HG03039 (cell line): Measurements from ENCODE around the gene PHIP.
"Not testable (repeated sequence)": the region's sequence is repeated elsewhere in the genome, so short reads cannot be mapped to it uniquely, and the experiment has no call there.

ENCODE experiments used
- ATAC-seq: cut with Tn5 transposase; IDR thresholded peaks from one replicate; pipeline ENCODE4 v1.9.1; 2021; ENCODE audit warnings: mild to moderate bottlenecking, moderate library complexity; ENCODE audit not compliant: unreplicated experiment

The PHIP gene

GRCh38 chr6:78942446-78942845, 135.6 kb downstream of the PHIP start:
- no peak for ATAC-seq

GRCh38 chr6:78936515-78936914, 141.5 kb downstream of the PHIP start:
- ATAC-seq, result no peak

DNA sequence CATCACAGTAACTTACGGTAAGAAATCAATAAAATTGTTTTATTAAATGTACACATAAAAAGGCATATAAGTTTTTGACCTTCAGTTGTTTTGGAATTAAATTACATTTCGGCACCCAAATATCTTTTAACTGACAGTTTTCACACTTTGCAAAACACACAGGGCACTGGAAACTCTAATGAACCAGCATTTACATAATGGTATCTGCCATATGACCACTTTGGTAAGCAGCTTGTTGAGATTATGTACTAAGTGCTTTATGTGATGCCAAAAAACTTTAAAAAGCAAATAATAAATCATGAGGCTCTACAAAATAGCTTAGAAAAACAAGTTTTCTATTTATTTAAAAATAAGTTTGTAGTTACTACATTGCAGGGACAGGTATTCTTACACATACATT, 142.5 kb downstream of the PHIP start:
- no peak for ATAC-seq

DNA sequence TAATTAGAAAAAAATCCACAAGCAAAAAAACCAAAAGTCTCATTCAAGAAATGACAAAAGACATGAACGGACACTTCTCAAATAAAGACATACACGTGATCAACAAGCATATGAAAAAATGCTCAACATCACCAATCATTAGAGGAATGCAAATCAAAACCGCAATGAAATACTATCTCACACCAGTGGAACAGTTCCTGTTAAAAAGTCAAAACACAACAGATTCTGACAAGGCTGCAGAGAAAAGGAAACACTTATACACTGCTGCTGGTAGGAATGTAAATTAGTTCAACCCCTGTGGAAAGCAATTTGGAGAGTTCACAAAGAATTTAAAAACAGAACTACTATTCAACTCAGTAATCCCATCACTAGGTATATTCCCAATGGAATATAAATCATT, 152.7 kb downstream of the PHIP start:
- ATAC-seq, result no peak

DNA sequence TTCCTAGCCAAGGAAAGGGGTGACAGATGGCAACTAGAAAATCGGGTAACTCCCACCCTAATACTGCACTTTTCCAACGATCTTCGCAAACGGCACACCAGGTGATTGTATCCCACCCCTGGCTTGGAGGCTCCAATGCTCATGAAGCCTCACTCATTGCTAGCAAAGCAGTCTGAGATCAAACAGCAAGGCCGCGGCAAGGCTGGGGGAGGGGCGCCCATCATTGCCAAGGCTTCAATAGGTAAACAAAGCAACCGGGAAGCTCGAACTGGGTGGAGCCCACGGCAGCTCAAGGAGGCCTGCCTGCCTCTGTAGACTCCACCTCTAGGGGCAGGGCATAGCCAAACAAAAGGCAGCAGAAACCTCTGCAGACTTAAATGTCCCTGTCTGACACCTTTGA, 156.9 kb downstream of the PHIP start:
- not testable (repeated sequence) for ATAC-seq

DNA sequence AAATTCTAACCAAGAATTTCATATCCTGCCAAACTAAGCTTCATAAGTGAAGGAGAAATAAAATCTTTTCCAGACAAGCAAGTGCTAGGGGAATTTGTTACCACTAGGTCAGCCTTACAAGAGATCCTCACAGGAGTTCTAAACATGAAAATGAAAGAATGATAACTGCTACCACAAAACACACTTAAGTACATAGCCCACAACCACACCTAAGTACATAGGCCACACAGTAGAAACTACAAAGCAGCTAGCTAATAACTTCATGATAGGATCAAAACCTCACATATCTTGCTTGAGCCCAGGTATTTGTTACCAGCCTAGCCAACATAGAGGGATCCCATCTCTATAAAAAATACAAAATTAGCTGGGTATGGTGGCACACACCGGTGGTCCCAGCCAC, 160.3 kb downstream of the PHIP start:
- ATAC-seq, result no peak

- ATAC-seq, result no peak
Measured at GRCh38 chr6:78916411-78916810, 161.6 kb downstream of the PHIP start.

DNA sequence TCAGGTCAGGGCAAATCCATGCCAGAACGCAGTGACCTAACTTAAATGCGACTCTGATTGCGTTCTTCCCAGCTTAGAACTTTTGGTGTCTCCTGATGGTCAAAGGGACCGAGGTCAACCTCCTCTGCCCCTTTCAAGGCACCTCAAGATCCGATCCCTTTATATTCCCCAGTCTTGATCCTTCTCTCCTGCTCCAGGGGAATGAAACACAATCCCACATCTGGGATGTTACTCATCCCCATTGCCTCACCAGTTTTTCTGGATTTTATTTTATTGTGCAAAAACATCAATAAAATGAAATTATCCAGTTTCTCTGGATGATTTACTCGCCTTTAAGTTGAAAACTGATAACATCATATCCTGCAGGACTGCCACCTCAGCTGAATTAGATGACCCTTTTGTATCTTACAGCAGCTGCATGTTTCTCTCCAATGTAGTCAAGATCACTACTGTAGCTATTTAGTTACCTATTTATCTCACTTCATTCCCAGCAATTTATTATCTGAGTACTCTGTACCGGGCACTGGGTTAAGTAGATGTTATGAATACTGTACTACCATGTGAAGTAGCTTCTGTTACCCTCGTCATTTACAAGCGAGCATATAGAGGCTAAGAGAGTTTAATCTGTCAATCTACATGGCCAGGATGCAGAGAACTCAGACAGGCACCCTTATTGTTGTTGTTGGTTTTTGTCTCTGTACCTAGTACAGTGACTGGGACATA, 166.7 kb downstream of the PHIP start:
- no peak for ATAC-seq

- ATAC-seq, result peak; percentile 60
Measured at GRCh38 chr6:78910591-78911171, 167.4 kb downstream of the PHIP start.

DNA sequence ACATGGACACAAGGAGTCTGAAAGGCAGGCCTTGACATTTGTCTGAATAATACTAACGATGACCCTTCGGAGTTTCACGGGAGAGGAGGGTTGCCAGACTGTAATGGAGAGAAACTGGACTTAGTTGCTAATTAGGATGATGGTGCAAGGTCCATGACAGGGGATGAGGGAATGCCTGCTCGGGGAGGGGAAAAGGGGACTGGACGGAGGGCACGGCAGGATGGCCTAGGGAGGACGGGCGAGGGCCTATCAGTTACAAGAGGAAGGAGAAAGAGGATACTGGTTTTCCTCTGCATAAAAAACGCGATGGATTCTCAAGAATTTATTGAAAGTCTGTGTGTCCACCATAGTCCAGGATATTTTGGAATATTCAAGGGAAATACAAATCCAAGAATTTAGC, 168.0 kb downstream of the PHIP start:
- ATAC-seq, result no peak

- no peak for ATAC-seq
Measured at GRCh38 chr6:78909391-78909790, 168.7 kb downstream of the PHIP start.

- no peak for ATAC-seq
Measured at GRCh38 chr6:78908621-78909020, 169.4 kb downstream of the PHIP start.

DNA sequence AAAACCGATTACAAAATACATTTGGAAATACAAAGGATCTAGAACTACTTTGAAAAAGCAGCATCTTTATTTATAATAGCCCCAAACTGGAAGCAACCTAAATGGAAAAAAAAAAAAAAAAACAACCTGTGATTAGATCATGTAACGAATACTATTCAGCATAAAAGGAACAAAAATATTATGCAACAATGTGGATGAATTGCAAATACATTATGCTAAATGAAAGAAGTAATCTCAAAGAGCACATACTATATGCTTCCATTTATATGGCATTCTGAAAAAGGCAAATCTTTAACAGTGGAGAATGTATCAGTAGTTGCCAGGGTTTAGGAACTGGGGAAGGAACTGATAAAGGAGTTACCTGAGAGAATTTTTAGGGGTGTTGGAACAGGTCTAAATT, 181.8 kb downstream of the PHIP start:
- no peak for ATAC-seq

DNA sequence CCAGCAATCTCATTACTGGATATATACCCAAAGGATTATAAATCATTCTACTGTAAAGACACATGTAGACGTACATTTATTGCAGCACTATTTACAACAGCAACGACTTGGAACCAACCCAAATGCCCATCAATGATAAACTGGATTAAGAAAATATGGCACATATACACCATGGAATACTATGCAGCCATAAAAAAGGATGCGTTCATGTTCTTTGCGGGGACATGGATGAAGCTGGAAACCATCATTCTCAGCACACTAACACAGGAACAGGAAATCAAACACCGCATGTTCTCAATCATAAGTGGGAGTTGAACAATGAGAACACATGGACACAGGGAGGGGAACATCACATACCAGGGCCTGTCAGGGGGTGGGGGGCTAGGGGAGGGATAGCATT, 188.2 kb downstream of the PHIP start:
- ATAC-seq, result not testable (repeated sequence)
